ENCODE measurements around the gene HSP90AB1. TPM values are rescaled to one million over a fixed set of nuclear protein-coding genes. Genes with fewer than 3 reads are reported as not detected.

HSP90AB1 gene
- total RNA-seq, 1 experiment from 2014 or later = 915 TPM

- peak; percentile 69 for DNase-seq (ENCODE audit: extremely low read depth, low read depth)
Measured at GRCh38 chr6:44265007-44265721, 18.3 kb downstream of the HSP90AB1 start, which contains the start of gene NFKBIE. TSS of gene NFKBIE (minus strand) at chr6:44265551. CDS start at chr6:44265346, 205 bp downstream.

- no peak for DNase-seq (ENCODE audit: extremely low read depth, low read depth)
Measured at GRCh38 chr6:44265722-44266233, 18.9 kb downstream of the HSP90AB1 start.

- no peak for DNase-seq (ENCODE audit: extremely low read depth, low read depth)
Measured at GRCh38 chr6:44266347-44266746, 19.4 kb downstream of the HSP90AB1 start.

- DNase-seq (ENCODE audit: extremely low read depth, low read depth) = no peak
Measured at GRCh38 chr6:44267252-44267651, 20.4 kb downstream of the HSP90AB1 start.

- no peak for DNase-seq (ENCODE audit: extremely low read depth, low read depth)
Measured at GRCh38 chr6:44268095-44268628, 21.3 kb downstream of the HSP90AB1 start.

- DNase-seq (ENCODE audit: extremely low read depth, low read depth) = no peak
Measured at GRCh38 chr6:44269178-44269920, 22.4 kb downstream of the HSP90AB1 start.

GRCh38 chr6:44269921-44270525 lies 23.1 kb downstream of the HSP90AB1 start, which contains the start of gene TMEM151B:
TSS of gene TMEM151B (plus strand) at chr6:44270450. CDS start at chr6:44270743, 293 bp downstream.
- DNase-seq (ENCODE audit: extremely low read depth, low read depth) = no peak

- DNase-seq (ENCODE audit: extremely low read depth, low read depth) = no peak
Measured at GRCh38 chr6:44270526-44271405, 23.9 kb downstream of the HSP90AB1 start.

GRCh38 chr6:44271406-44271723 lies 24.5 kb downstream of the HSP90AB1 start:
- DNase-seq (ENCODE audit: extremely low read depth, low read depth) = no peak

- no peak for DNase-seq (ENCODE audit: extremely low read depth, low read depth)
Measured at GRCh38 chr6:44271914-44272313, 25.0 kb downstream of the HSP90AB1 start.

GRCh38 chr6:44272529-44272928 lies 25.6 kb downstream of the HSP90AB1 start:
- no peak for DNase-seq (ENCODE audit: extremely low read depth, low read depth)

GRCh38 chr6:44272999-44273566 lies 26.2 kb downstream of the HSP90AB1 start:
- DNase-seq (ENCODE audit: extremely low read depth, low read depth) = no peak

GRCh38 chr6:44273617-44274016 lies 26.7 kb downstream of the HSP90AB1 start:
- DNase-seq (ENCODE audit: extremely low read depth, low read depth) = no peak

GRCh38 chr6:44275271-44275748 lies 28.4 kb downstream of the HSP90AB1 start:
- DNase-seq (ENCODE audit: extremely low read depth, low read depth) = no peak

- no peak for DNase-seq (ENCODE audit: extremely low read depth, low read depth)
Measured at GRCh38 chr6:44275749-44276648, 29.1 kb downstream of the HSP90AB1 start.

GRCh38 chr6:44276667-44277640 lies 30.1 kb downstream of the HSP90AB1 start:
- DNase-seq (ENCODE audit: extremely low read depth, low read depth) = no peak

- DNase-seq (ENCODE audit: extremely low read depth, low read depth) = no peak
Measured at GRCh38 chr6:44277763-44278162, 30.9 kb downstream of the HSP90AB1 start.

Data from NCI-H460 (cell line).